Dermis microvascular lymphatic vessel endothelial cell (primary cell): ENCODE results near the gene DDX10. TPM values are rescaled to one million over a fixed set of nuclear protein-coding genes. Genes with fewer than 3 reads are reported as not detected.
A peak's percentile ranks its signal among the peaks of the same experiment; 100 is the strongest.

Experiments used
- DNase-seq, 2 donors: peaks; one replicate each; pipeline versions ENCODE4 v3.0.0 to v3.0.0-alpha.2; 2010; ENCODE audit warnings: low read depth in 2 of 2
- total RNA-seq: library from RNA; depleted of rRNA; stranded (reverse); fragments of >200 nt; gene quantifications from 2 replicates; pipeline ENCODE4 v1.2.1, GENCODE V29; 2014

The DDX10 gene
- total RNA-seq, 1 donor from 2014 or later: 48.9 TPM

- DNase-seq: no peak
Measured at GRCh38 chr11:108904480-108904879, 239.6 kb downstream of the DDX10 start.

GRCh38 chr11:108906329-108906728 is 241.5 kb downstream of the DDX10 start:
- peak; percentile 96 to 99 for DNase-seq

- peak in 1 of 2 donors; percentile 57 for DNase-seq
Measured at GRCh38 chr11:108906826-108907225, 242.0 kb downstream of the DDX10 start.

GRCh38 chr11:108909041-108909440 is 244.2 kb downstream of the DDX10 start:
- DNase-seq: no peak

GRCh38 chr11:108909921-108910320 is 245.1 kb downstream of the DDX10 start:
- no peak for DNase-seq

GRCh38 chr11:108912581-108912980 is 247.7 kb downstream of the DDX10 start:
- no peak for DNase-seq

GRCh38 chr11:108913204-108913603 is 248.3 kb downstream of the DDX10 start:
- DNase-seq: peak in 1 of 2 donors; percentile 52

GRCh38 chr11:108914211-108914610 is 249.3 kb downstream of the DDX10 start:
- DNase-seq: no peak

GRCh38 chr11:108914981-108915380 is 250.1 kb downstream of the DDX10 start:
- no peak for DNase-seq

GRCh38 chr11:108915666-108916065 is 250.8 kb downstream of the DDX10 start:
- no peak for DNase-seq

GRCh38 chr11:108916290-108916689 is 251.4 kb downstream of the DDX10 start:
- peak in 1 of 2 donors; percentile 41 for DNase-seq

GRCh38 chr11:108916935-108917334 is 252.1 kb downstream of the DDX10 start:
- DNase-seq: no peak

- no peak for DNase-seq
Measured at GRCh38 chr11:108921211-108921610, 256.3 kb downstream of the DDX10 start.

- DNase-seq: peak in 1 of 2 donors; percentile 23
Measured at GRCh38 chr11:108922241-108922640, 257.4 kb downstream of the DDX10 start.

GRCh38 chr11:108923413-108923812 is 258.5 kb downstream of the DDX10 start:
- DNase-seq: peak; percentile 90

GRCh38 chr11:108926171-108926840 is 261.4 kb downstream of the DDX10 start:
- no peak for DNase-seq

GRCh38 chr11:108926841-108927577 is 262.1 kb downstream of the DDX10 start:
- no peak for DNase-seq

GRCh38 chr11:108927791-108928545 is 263.1 kb downstream of the DDX10 start:
- DNase-seq: peak in 1 of 2 donors; percentile 48

- DNase-seq: peak; percentile 74 to 90
Measured at GRCh38 chr11:108929241-108929640, 264.4 kb downstream of the DDX10 start.

GRCh38 chr11:108931168-108931567 is 266.3 kb downstream of the DDX10 start:
- no peak for DNase-seq

- no peak for DNase-seq
Measured at GRCh38 chr11:108933630-108934029, 268.8 kb downstream of the DDX10 start.

GRCh38 chr11:108934289-108934688 is 269.4 kb downstream of the DDX10 start:
- no peak for DNase-seq
